22Rv1 (cell line): ENCODE results near the gene MAN1B1.

Experiments used
- ZFX ChIP-seq: fragments of 450-650 bp; IDR thresholded peaks from 2 replicates; pipeline ENCODE4 v1.6.1; 2017; ENCODE audit warnings: antibody characterized with exemption, borderline replicate concordance
- TF ChIP-seq, protein P1 (sequence below): fragments of 450-650 bp; IDR thresholded peaks from 2 replicates; pipeline ENCODE4 v1.5.1; 2017; ENCODE audit warnings: mild to moderate bottlenecking

DNA sequence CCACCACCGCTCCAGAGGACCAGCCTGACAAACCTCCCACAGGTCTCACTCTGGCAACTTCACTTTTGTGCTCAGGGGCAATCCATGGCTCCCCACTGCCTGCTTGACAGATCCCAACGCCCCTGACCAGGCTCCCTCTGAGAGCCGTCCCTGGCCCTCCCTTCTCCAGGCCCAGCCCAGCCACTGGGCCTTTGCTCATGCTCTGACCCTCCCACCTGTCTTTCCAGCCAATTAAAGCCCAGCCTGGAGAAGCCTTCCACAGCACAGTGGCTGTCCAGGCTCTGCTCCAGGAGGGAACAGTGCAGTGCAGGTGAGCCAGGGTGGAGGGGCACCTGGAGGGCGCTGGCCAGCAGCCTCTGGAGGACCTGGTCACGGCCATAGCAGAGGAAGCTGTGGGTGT, 36.2 kb upstream of the MAN1B1 start:
- TF ChIP-seq, protein P1, sequence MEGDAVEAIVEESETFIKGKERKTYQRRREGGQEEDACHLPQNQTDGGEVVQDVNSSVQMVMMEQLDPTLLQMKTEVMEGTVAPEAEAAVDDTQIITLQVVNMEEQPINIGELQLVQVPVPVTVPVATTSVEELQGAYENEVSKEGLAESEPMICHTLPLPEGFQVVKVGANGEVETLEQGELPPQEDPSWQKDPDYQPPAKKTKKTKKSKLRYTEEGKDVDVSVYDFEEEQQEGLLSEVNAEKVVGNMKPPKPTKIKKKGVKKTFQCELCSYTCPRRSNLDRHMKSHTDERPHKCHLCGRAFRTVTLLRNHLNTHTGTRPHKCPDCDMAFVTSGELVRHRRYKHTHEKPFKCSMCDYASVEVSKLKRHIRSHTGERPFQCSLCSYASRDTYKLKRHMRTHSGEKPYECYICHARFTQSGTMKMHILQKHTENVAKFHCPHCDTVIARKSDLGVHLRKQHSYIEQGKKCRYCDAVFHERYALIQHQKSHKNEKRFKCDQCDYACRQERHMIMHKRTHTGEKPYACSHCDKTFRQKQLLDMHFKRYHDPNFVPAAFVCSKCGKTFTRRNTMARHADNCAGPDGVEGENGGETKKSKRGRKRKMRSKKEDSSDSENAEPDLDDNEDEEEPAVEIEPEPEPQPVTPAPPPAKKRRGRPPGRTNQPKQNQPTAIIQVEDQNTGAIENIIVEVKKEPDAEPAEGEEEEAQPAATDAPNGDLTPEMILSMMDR: no peak
- no peak for TF ChIP-seq ZFX
